Adrenal gland (tissue), 19 donors: Measurements from ENCODE around the gene TCERG1L. TPM values are rescaled to one million over a fixed set of nuclear protein-coding genes. Genes with fewer than 3 reads are reported as not detected.

Experiments
- DNase-seq, 7 donors: peaks; one replicate each; pipeline ENCODE4 v3.0.0-alpha.2; 2019 to 2020
- H3K27ac ChIP-seq, 5 donors: fragments of 200-600 bp; sonication (generic) in 4 of 5; 1 replicate in 3 of 5; 2 replicates in 2 of 5; pipeline versions ENCODE4 v1.5.1 to v1.8.0; 2016 to 2020; ENCODE audit warnings: mild to moderate bottlenecking in 1 of 5
- H3K27me3 ChIP-seq: fragments of 200-600 bp; 2 replicates; pipeline ENCODE4 v1.8.0; 2021
- H3K36me3 ChIP-seq, 2 donors: fragments of 200-600 bp; replicated peaks in 1 of 2; 1 replicate in 1 of 2; 2 replicates in 1 of 2; pipeline versions ENCODE4 v1.5.1 to v1.8.0; 2018 to 2022
- H3K4me1 ChIP-seq, 2 donors: fragments of 200-600 bp; replicated peaks in 1 of 2; 1 replicate in 1 of 2; 2 replicates in 1 of 2; pipeline versions ENCODE4 v1.5.1 to v1.8.0; 2018 to 2021
- H3K4me3 ChIP-seq, 4 donors: fragments of 200-600 bp; sonication (generic) in 3 of 4; one replicate each; pipeline ENCODE4 v1.5.1; 2016 to 2018
- H3K9me3 ChIP-seq, 3 donors: fragments of 200-600 bp; sonication (generic) in 1 of 3; replicated peaks in 1 of 3; 1 replicate in 2 of 3; 2 replicates in 1 of 3; pipeline versions ENCODE4 v1.5.1 to v1.8.0; 2016 to 2021
- POLR2A ChIP-seq, 2 donors: fragments of 450-650 bp; IDR thresholded peaks; one replicate each; pipeline ENCODE4 v1.6.1; 2017; ENCODE audit warnings: antibody characterized with exemption in 2 of 2, mild to moderate bottlenecking in 2 of 2, moderate library complexity in 1 of 2
- WGBS, 4 donors: extraction: QIAGEN DNeasy Blood & Tissue Kit in 2 of 4; methylation state at CpG; one replicate each; pipeline versions ENCODE4 v1.1.5 to v1.1.7; 2013 to 2017; 5-methylcytosine and 5-hydroxymethylcytosine counted together
- intact Hi-C, 2 donors: fragments of 100-400 bp; cut with DNase I; formaldehyde crosslinking; loops; one replicate each; pipeline versions ENCODE4 v1.14.1 to v1.15.0; 2022 to 2023
- long read RNA-seq, 10 donors: library from polyadenylated mRNA in 3 of 10; unstranded in 2 of 10; stranded (forward) in 1 of 10; transcript quantifications; one replicate each; pipeline ENCODE4 v2.0.0 and lab custom pipeline, GENCODE V29; 2021 to 2026
- polyA plus RNA-seq, 3 donors: library from polyadenylated mRNA; stranded (reverse); fragments of 200-250 nt in 2 of 3; fragments of 350-450 nt in 1 of 3; fragmentation: Illumina TruSeq in 1 of 3; extraction: RNeasy Lipid Tissue Mini Kit (QIAGEN cat#74804) in 1 of 3; gene quantifications; one replicate each; pipeline ENCODE4 v1.2.3, GENCODE V29; 2013 to 2014
- total RNA-seq, 9 donors: library from RNA; depleted of rRNA in 4 of 9; stranded (reverse); fragments of >200 nt in 4 of 9; fragments of 120-200 nt in 1 of 9; fragmentation: NEBNext Ultra II Directional in 1 of 9; extraction: Animal tissue kit (Norgen Biotek cat#: 25700) in 1 of 9; gene quantifications; one replicate each; pipeline versions ENCODE4 v1.1.0 to v1.2.4, GENCODE V29; 2013 to 2023
- TF ChIP-seq, protein P1 (sequence below), 6 experiments: fragments of 450-650 bp in 4 of 6; fragments of 200-600 bp in 2 of 6; sonication (generic) in 1 of 6; IDR thresholded peaks; 1 replicate in 5 of 6; 2 replicates in 1 of 6; pipeline versions ENCODE4 v1.5.1 to v1.8.0; 2016 to 2021; ENCODE audit warnings: antibody characterized with exemption in 6 of 6, mild to moderate bottlenecking in 2 of 6, moderate library complexity in 1 of 6
- donor health status: healthy with polysubstance abuse.
- donor health status: Bipolar disorder and iron deficiency.
- donor health status: DM: yes; HTN: yes; CAD: no.
- donor health status: DM: no; HTN: no; CAD: no.
- donor health status: DM: no; HTN: no; CAD: no.
- donor health status: DM: yes; HTN: yes; CAD: no.

TCERG1L gene, protein sequence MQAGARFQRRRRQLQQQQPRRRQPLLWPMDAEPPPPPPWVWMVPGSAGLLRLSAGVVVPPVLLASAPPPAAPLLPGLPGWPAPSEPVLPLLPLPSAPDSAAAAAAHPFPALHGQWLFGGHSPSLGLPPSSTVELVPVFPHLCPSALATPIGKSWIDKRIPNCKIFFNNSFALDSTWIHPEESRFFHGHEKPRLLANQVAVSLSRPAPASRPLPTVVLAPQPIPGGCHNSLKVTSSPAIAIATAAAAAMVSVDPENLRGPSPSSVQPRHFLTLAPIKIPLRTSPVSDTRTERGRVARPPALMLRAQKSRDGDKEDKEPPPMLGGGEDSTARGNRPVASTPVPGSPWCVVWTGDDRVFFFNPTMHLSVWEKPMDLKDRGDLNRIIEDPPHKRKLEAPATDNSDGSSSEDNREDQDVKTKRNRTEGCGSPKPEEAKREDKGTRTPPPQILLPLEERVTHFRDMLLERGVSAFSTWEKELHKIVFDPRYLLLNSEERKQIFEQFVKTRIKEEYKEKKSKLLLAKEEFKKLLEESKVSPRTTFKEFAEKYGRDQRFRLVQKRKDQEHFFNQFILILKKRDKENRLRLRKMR
- 1 to 10 TPM in 4 of 9 donors, under 1 TPM in 5; 0.17 to 2.0 (median 0.65) TPM for total RNA-seq
- 1 to 10 TPM in 2 of 3 donors, under 1 TPM in 1; 0.86 to 3.4 (median 1.5) TPM for polyA plus RNA-seq
- long read RNA-seq, donor 1, result 0 reads
- long read RNA-seq, donor 2, result 0 reads
- long read RNA-seq, donor 3, result 0 reads
- long read RNA-seq, donor 4, partial matches to known transcripts, result 0 of 1 reads
- long read RNA-seq, donor 4, other reads (novel, unspliced or antisense), result 1 of 1 reads
- long read RNA-seq, donor 5, partial matches to known transcripts, result 1 of 4 reads
- long read RNA-seq, donor 5, other reads (novel, unspliced or antisense), result 0 of 4 reads
- long read RNA-seq, donor 6, result 0 reads
- long read RNA-seq, donor 7, result 0 reads
- long read RNA-seq, donor 8, result 0 reads
- long read RNA-seq, donor 9, result 0 reads
- long read RNA-seq, donor 10, partial matches to known transcripts, result 0 of 1 reads
- long read RNA-seq, donor 10, other reads (novel, unspliced or antisense), result 0 of 1 reads

DNA sequence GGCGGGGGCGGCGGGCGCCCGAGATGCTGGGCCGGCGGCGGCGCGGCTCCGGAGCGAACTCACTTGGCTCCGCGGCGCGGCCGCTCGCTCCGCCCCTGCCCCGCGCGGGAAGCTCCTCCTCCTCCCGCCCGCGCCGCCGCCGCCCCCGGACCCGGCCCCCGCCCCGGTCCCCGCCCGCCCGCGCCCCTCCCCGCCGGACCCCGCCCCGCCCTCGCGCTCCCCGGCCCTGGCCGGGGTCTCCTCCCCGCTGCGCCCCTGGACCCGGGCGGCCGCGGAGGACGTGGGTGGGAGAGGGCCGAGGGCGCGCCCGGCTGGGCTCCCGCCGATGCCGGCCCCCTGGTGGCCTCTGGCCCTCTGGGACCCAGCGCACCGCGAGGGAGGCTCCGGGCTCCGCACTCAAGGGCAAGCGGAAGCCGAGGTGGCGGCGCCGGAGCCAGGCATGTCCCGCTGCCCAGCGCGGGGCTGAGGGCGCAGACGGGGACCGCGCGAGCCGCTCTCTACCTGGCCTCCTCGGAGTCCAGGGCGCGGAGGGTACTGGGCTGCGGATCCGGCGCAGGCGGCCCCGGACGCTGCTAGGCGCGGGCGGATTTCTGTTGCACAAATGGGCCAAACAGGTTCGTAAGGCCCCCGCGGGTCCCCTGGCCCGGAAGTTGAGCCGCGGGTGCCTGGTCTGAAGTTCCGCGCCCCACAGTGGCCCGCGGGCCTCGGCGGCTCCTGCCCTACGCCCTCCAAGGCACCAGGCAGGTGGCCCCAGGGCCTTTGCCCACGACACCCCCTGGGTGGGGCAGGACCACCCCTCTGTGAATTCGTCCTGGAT, at the start of gene TCERG1L:
Gene TCERG1L, minus strand, starts transcription at position 61 of the 817 bp plus-strand sequence. CDS start 86 bp downstream, outside the sequence.
- no peaks in the 10 kb centered on the region for H3K36me3 ChIP-seq
- peaks cover 41% of the 10 kb centered on the region for H3K27me3 ChIP-seq
- no peaks in the 10 kb centered on the region for H3K9me3 ChIP-seq
- peak within 1 kb of the TSS in 2 of 4 donors; percentile 21 to 47 for H3K4me3 ChIP-seq
- 0 to 2% (median 0%) methylated on average over 1 to 104 of the region's 104 CpGs for WGBS, 4 donors
- intact Hi-C loops, result no loop called here
- no peak for TF ChIP-seq POLR2A (IDR thresholded peaks at IDR 0.05)
- TF ChIP-seq, protein P1, sequence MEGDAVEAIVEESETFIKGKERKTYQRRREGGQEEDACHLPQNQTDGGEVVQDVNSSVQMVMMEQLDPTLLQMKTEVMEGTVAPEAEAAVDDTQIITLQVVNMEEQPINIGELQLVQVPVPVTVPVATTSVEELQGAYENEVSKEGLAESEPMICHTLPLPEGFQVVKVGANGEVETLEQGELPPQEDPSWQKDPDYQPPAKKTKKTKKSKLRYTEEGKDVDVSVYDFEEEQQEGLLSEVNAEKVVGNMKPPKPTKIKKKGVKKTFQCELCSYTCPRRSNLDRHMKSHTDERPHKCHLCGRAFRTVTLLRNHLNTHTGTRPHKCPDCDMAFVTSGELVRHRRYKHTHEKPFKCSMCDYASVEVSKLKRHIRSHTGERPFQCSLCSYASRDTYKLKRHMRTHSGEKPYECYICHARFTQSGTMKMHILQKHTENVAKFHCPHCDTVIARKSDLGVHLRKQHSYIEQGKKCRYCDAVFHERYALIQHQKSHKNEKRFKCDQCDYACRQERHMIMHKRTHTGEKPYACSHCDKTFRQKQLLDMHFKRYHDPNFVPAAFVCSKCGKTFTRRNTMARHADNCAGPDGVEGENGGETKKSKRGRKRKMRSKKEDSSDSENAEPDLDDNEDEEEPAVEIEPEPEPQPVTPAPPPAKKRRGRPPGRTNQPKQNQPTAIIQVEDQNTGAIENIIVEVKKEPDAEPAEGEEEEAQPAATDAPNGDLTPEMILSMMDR (IDR thresholded peaks at IDR 0.05), result peak in 2 of 6 experiments; percentile 25 to 28
- H3K4me1 ChIP-seq, result peaks cover 0 to 9% of the 10 kb centered on the region in 2 donors
- peak in 4 of 7 donors; percentile 28 to 41 (median 34) for DNase-seq
- peak within 1 kb of the TSS in 2 of 5 donors; percentile 26 to 61 for H3K27ac ChIP-seq

DNA sequence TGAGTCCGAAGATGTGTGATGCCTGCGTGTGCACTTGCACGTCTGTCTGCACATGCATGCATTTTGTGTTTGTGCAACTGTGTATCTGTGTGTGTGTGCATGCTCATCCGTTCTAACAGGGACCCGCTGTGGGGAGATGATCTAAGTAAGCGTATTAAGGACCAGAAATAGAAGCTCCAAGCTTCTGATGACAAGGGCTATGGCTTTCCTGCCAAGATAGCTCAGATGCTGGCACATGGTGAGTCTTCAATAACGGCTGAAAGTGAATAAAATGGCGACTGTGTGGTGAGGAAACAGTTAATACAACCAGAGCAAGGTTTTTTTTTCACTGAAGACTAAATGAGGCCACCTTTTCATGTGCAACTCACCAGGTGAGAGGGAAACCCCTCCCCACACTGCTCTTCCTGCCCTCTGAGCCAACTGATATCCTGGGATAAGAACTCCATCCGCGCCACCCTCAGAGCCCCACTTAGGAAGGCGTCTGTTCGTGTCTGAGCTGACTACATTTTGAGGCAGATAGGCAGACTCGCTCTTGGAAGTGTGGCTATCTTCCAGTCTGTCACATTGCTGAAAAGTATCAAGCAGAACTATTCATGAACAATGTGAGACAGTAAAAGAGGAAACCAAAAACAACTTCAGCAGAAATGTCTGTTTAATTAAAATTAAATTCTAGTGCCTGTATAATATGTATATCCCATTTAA, 47.4 kb upstream of the TCERG1L start:
- DNase-seq, result no peak
- no peaks in the 10 kb centered on the region for H3K9me3 ChIP-seq
- intact Hi-C loops, result no loop called here
- no peak overlapping the region for H3K27ac ChIP-seq
- H3K4me1 ChIP-seq, result no peaks in the 10 kb centered on the region
- H3K27me3 ChIP-seq, result no peaks in the 10 kb centered on the region
- H3K4me3 ChIP-seq, result no peak overlapping the region
- 49 to 66% (median 53%) methylated on average over 13 of the region's 13 CpGs for WGBS, 4 donors
- TF ChIP-seq POLR2A (IDR thresholded peaks at IDR 0.05), result no peak
- TF ChIP-seq, protein P1 (IDR thresholded peaks at IDR 0.05), result no peak
- H3K36me3 ChIP-seq, result no peaks in the 10 kb centered on the region

DNA sequence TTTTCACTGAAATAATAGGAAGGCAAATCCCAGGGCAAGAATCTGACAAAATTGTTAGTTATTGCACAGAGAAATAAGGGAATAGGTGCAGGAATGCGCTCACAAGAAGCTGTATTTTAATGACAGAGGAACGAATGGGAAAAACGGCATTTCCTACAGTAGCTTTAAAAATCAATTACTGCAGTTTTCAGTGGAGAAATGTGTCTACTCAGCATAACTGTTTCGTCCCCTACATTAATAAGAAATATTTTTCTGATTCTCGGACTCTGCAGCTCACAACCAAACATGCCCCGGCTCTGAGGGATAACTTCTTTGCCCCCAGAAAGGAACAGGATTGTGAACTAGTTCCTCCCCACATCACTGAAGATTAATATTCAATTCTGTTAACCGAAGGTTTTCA, 44.9 kb upstream of the TCERG1L start:
- intact Hi-C loops, result no loop called here
- Histone ChIP-seq H3K36me3 (no peaks in the 10 kb centered on the region), H3K27ac (no peak overlapping the region), H3K4me3 (no peak overlapping the region), H3K4me1 (no peaks in the 10 kb centered on the region), H3K9me3 (no peaks in the 10 kb centered on the region), H3K27me3 (no peaks in the 10 kb centered on the region)
- WGBS, 4 donors, result 56 to 75% (median 68%) methylated on average over 7 of the region's 7 CpGs
- TF ChIP-seq, protein P1 (IDR thresholded peaks at IDR 0.05), result no peak
- no peak for TF ChIP-seq POLR2A (IDR thresholded peaks at IDR 0.05)
- DNase-seq, result no peak
